NB4 (cell line): ENCODE measurements around the gene PRPF40A.

ENCODE experiments used
- CTCF ChIP-seq: IDR thresholded peaks from one replicate; pipeline ENCODE4 v1.5.1; 2012; ENCODE audit warnings: low read depth, low read length
- POLR2A ChIP-seq: IDR thresholded peaks from 2 replicates; pipeline ENCODE4 v1.6.1; 2011; ENCODE audit warnings: mild to moderate bottlenecking; ENCODE audit not compliant: insufficient read length; ENCODE audit errors: extremely low read depth

DNA sequence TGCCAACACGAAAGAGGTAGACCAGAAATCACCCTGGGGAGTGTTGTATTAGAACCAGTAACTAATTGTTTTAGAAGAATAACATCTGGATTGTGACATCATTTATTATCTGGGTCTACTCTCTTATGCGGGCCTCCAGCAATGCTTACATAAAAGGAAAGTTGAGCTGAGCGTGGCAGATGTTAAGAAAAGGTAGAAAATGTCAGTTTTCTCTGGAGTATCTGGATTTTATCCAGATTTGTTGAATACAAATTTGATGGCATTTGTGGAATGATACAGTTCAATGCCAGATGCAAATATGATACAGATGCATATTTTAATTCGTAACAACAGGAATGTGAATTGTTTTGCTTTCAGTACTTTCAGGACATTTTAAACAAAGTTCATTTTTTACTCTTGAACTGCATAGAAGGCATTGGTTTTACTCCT is 90.3 kb downstream of the PRPF40A start:
- TF ChIP-seq POLR2A: no peak
- TF ChIP-seq CTCF: no peak
